Calu3 (cell line): Measurements from ENCODE around the gene RBM47. TPM values are rescaled to one million over a fixed set of nuclear protein-coding genes. Genes with fewer than 3 reads are reported as not detected.

ENCODE experiments used
- BruUV-seq: library from RNA; stranded (reverse); fragments of 400-500 nt; replicated peaks from 2 replicates; lab custom pipeline; 2021; lab: Mats Ljungman, UMichigan
- CTCF ChIA-PET: fragments of 300-600 bp; sonication (Branson Sonifier 250); formaldehyde crosslinking; loops from one replicate; lab custom pipeline; 2022; ENCODE audit warnings: antibody characterized with exemption; lab: Charles Lee
- DNase-seq: peaks from one replicate; pipeline ENCODE4 v3.0.0; 2022
- H3K27ac Mint-ChIP-seq: one replicate; pipeline ENCODE4 v1.8.0; 2022; ENCODE audit warnings: mixed read lengths; ENCODE audit not compliant: unreplicated experiment
- H3K27me3 Mint-ChIP-seq: one replicate; pipeline ENCODE4 v1.8.0; 2022; ENCODE audit warnings: mixed read lengths; ENCODE audit not compliant: unreplicated experiment
- H3K36me3 Mint-ChIP-seq: one replicate; pipeline ENCODE4 v1.8.0; 2022; ENCODE audit warnings: mild to moderate bottlenecking, moderate library complexity, mixed read lengths; ENCODE audit not compliant: insufficient read depth, unreplicated experiment
- H3K4me1 Mint-ChIP-seq: one replicate; pipeline ENCODE4 v1.8.0; 2022; ENCODE audit warnings: mild to moderate bottlenecking, low read depth, mixed read lengths; ENCODE audit not compliant: unreplicated experiment
- H3K4me3 Mint-ChIP-seq: one replicate; pipeline ENCODE4 v1.8.0; 2022; ENCODE audit warnings: mild to moderate bottlenecking, low read depth, moderate library complexity, mixed read lengths; ENCODE audit not compliant: unreplicated experiment
- H3K9me3 Mint-ChIP-seq: one replicate; pipeline ENCODE4 v1.8.0; 2022; ENCODE audit warnings: low read depth, mixed read lengths; ENCODE audit not compliant: unreplicated experiment
- CTCF ChIP-seq: fragments of 200-600 bp; IDR thresholded peaks from one replicate; pipeline ENCODE4 v1.8.0; 2022; ENCODE audit warnings: antibody characterized with exemption; ENCODE audit not compliant: unreplicated experiment
- intact Hi-C: fragments of 100-400 bp; cut with micrococcal nuclease; formaldehyde crosslinking; loops from one replicate; pipeline ENCODE4 v1.10.0; 2022; ENCODE audit not compliant: unreplicated experiment
- total RNA-seq: library from RNA; stranded (reverse); gene quantifications from 2 replicates; pipeline ENCODE4 v1.2.3, GENCODE V29; 2022

RBM47 gene
- total RNA-seq, 1 experiment from 2014 or later = 86.6 TPM

GRCh38 chr4:40661803-40662202, 32.1 kb upstream of the RBM47 start:
- H3K9me3 Mint-ChIP-seq = no peaks in the 10 kb centered on the region
- no peaks in the 10 kb centered on the region for H3K4me1 Mint-ChIP-seq
- H3K36me3 Mint-ChIP-seq = no peaks in the 10 kb centered on the region
- no peak for TF ChIP-seq CTCF
- CTCF ChIA-PET = no interaction called here
- intact Hi-C loops = loop anchor here (5.0 kb wide), 1 partner anchor 35 kb away; the partner anchor contains the start of gene RBM47
- no peaks in the 10 kb centered on the region for H3K27me3 Mint-ChIP-seq
- H3K27ac Mint-ChIP-seq = no peak overlapping the region
- no peak overlapping the region for H3K4me3 Mint-ChIP-seq
- BruUV-seq = no TSS peak
- no peak for DNase-seq

GRCh38 chr4:40656201-40656863, 26.7 kb upstream of the RBM47 start:
- CTCF ChIA-PET = no interaction called here
- DNase-seq = no peak
- Mint-ChIP-seq H3K4me1 (no peaks in the 10 kb centered on the region), H3K27ac (no peak overlapping the region), H3K27me3 (no peaks in the 10 kb centered on the region), H3K36me3 (no peaks in the 10 kb centered on the region), H3K4me3 (no peak overlapping the region), H3K9me3 (no peaks in the 10 kb centered on the region)
- no peak for TF ChIP-seq CTCF
- intact Hi-C loops = no loop called here
- no TSS peak for BruUV-seq

GRCh38 chr4:40651280-40651679, 21.6 kb upstream of the RBM47 start:
- no peaks in the 10 kb centered on the region for H3K27me3 Mint-ChIP-seq
- BruUV-seq = no TSS peak
- H3K4me3 Mint-ChIP-seq = no peak overlapping the region
- no peak for DNase-seq
- CTCF ChIA-PET = no interaction called here
- no peaks in the 10 kb centered on the region for H3K9me3 Mint-ChIP-seq
- intact Hi-C loops = no loop called here
- H3K4me1 Mint-ChIP-seq = no peaks in the 10 kb centered on the region
- H3K36me3 Mint-ChIP-seq = no peaks in the 10 kb centered on the region
- H3K27ac Mint-ChIP-seq = no peak overlapping the region
- TF ChIP-seq CTCF = no peak

GRCh38 chr4:40649321-40649720, 19.7 kb upstream of the RBM47 start:
- CTCF ChIA-PET = no interaction called here

More at GRCh38 chr4:40649321-40649720, 19.7 kb upstream of the RBM47 start:
- no peaks in the 10 kb centered on the region for H3K36me3 Mint-ChIP-seq
- no TSS peak for BruUV-seq
- intact Hi-C loops = no loop called here
- no peak for TF ChIP-seq CTCF
- no peaks in the 10 kb centered on the region for H3K9me3 Mint-ChIP-seq
- H3K4me1 Mint-ChIP-seq = no peaks in the 10 kb centered on the region
- no peak for DNase-seq
- H3K4me3 Mint-ChIP-seq = no peak overlapping the region
- H3K27me3 Mint-ChIP-seq = no peaks in the 10 kb centered on the region
- no peak overlapping the region for H3K27ac Mint-ChIP-seq
